GM23338 (cell line): Measurements from ENCODE around the gene DIRAS3. TPM values are rescaled to one million over a fixed set of nuclear protein-coding genes. Genes with fewer than 3 reads are reported as not detected.

ENCODE experiments used
- ATAC-seq: fragments of 200-7000 bp; cut with Tn5 transposase; 3 replicates; pipeline ENCODE4 v1.9.1; 2020
- DNase-seq: peaks from one replicate; pipeline ENCODE4 v3.0.0-alpha.2; 2015; ENCODE audit warnings: low spot score
- H2AFZ ChIP-seq: fragments of 200-600 bp; sonication (generic); 2 replicates; pipeline ENCODE4 v1.8.0; 2016; ENCODE audit warnings: antibody characterized with exemption, mild to moderate bottlenecking, moderate library complexity
- H3F3A ChIP-seq: fragments of 200-600 bp; sonication (generic); replicated peaks from 2 replicates; pipeline ENCODE4 v1.8.0; 2017; ENCODE audit warnings: antibody characterized with exemption, mixed run types, low read depth
- H3K27ac ChIP-seq: fragments of 200-600 bp; sonication (generic); 2 replicates; pipeline ENCODE4 v1.6.1; 2016; ENCODE audit warnings: low read depth
- H3K27me3 ChIP-seq: fragments of 200-600 bp; sonication (generic); 2 replicates; pipeline ENCODE4 v1.8.0; 2016; ENCODE audit warnings: mild to moderate bottlenecking, mixed run types, moderate library complexity; ENCODE audit not compliant: insufficient read depth
- H3K36me3 ChIP-seq: fragments of 200-600 bp; sonication (generic); 2 replicates; pipeline ENCODE4 v1.8.0; 2016; ENCODE audit warnings: mild to moderate bottlenecking; ENCODE audit not compliant: insufficient read depth
- H3K4me1 ChIP-seq: fragments of 200-600 bp; sonication (generic); 2 replicates; pipeline ENCODE4 v1.8.0; 2016; ENCODE audit warnings: mild to moderate bottlenecking, moderate library complexity; ENCODE audit not compliant: insufficient read depth
- H3K4me2 ChIP-seq: fragments of 200-600 bp; sonication (generic); 2 replicates; pipeline ENCODE4 v1.7.1; 2017; ENCODE audit warnings: mixed run types
- H3K4me3 ChIP-seq: fragments of 200-600 bp; sonication (generic); 2 replicates; pipeline ENCODE4 v1.6.1; 2016; ENCODE audit warnings: mixed run types
- H3K79me2 ChIP-seq: fragments of 200-600 bp; sonication (generic); replicated peaks from 2 replicates; pipeline ENCODE4 v1.8.0; 2017; ENCODE audit warnings: mild to moderate bottlenecking; ENCODE audit not compliant: insufficient read depth
- H3K9me2 ChIP-seq: fragments of 200-600 bp; sonication (generic); 2 replicates; pipeline ENCODE4 v1.8.0; 2017; ENCODE audit not compliant: insufficient read depth
- H4K20me1 ChIP-seq: fragments of 200-600 bp; sonication (generic); replicated peaks from 2 replicates; pipeline ENCODE4 v1.8.0; 2017; ENCODE audit warnings: mild to moderate bottlenecking; ENCODE audit not compliant: insufficient read depth
- H3K27ac Mint-ChIP-seq: 2 replicates; pipeline ENCODE4 v1.8.0; 2020; ENCODE audit warnings: inconsistent platforms, mild to moderate bottlenecking, moderate library complexity, mixed read lengths
- H3K27me3 Mint-ChIP-seq: 3 replicates; pipeline ENCODE4 v1.8.0; 2022; ENCODE audit warnings: low read depth, mild to moderate bottlenecking, moderate library complexity, mixed read lengths, inconsistent platforms; ENCODE audit not compliant: insufficient read depth, poor library complexity
- H3K36me3 Mint-ChIP-seq: 3 replicates; pipeline ENCODE4 v1.8.0; 2021; ENCODE audit warnings: low read depth, mild to moderate bottlenecking, inconsistent platforms, moderate library complexity, mixed read lengths
- H3K4me1 Mint-ChIP-seq: 3 replicates; pipeline ENCODE4 v1.8.0; 2020; ENCODE audit warnings: mild to moderate bottlenecking, inconsistent platforms, mixed read lengths
- H3K4me3 Mint-ChIP-seq: 3 replicates; pipeline ENCODE4 v1.8.0; 2021; ENCODE audit warnings: moderate library complexity, mild to moderate bottlenecking, inconsistent platforms, mixed read lengths
- H3K9me3 Mint-ChIP-seq: 3 replicates; pipeline ENCODE4 v1.8.0; 2020; ENCODE audit warnings: moderate library complexity, mild to moderate bottlenecking, inconsistent platforms, mixed read lengths
- CREB1 ChIP-seq: fragments of 250-450 bp; sonication (Bioruptor Pico); IDR thresholded peaks from 2 replicates; pipeline ENCODE4 v1.5.0; 2020; ENCODE audit warnings: low read depth, mild to moderate bottlenecking, moderate library complexity
- EZH2 ChIP-seq: fragments of 200-600 bp; sonication (generic); IDR thresholded peaks from one replicate; pipeline ENCODE4 v1.8.0; 2017; ENCODE audit warnings: antibody characterized with exemption, mild to moderate bottlenecking, low read depth; ENCODE audit not compliant: unreplicated experiment
- EZH2phosphoT487 ChIP-seq: fragments of 200-600 bp; sonication (generic); IDR thresholded peaks from one replicate; pipeline ENCODE4 v1.8.1; 2018; ENCODE audit warnings: antibody characterized with exemption; ENCODE audit not compliant: unreplicated experiment
- JUNB ChIP-seq: IDR thresholded peaks from one replicate; pipeline ENCODE4 v1.6.1; 2016; ENCODE audit warnings: antibody characterized with exemption; ENCODE audit not compliant: unreplicated experiment
- NANOG ChIP-seq: IDR thresholded peaks from 2 replicates; pipeline ENCODE4 v1.6.1; 2016; ENCODE audit warnings: antibody characterized with exemption, borderline replicate concordance
- POLR2AphosphoS5 ChIP-seq: IDR thresholded peaks from 2 replicates; pipeline ENCODE4 v1.6.1; 2016; ENCODE audit warnings: antibody characterized with exemption, low read depth
- STAT1 ChIP-seq: IDR thresholded peaks from one replicate; pipeline ENCODE4 v1.6.1; 2016; ENCODE audit warnings: antibody characterized with exemption; ENCODE audit not compliant: unreplicated experiment
- ZNF114 ChIP-seq: fragments of 250-450 bp; sonication (Bioruptor Pico); IDR thresholded peaks from 2 replicates; pipeline ENCODE4 v1.5.0; 2020; ENCODE audit warnings: mild to moderate bottlenecking, moderate library complexity
- ZNF331 ChIP-seq: fragments of 250-450 bp; sonication (Bioruptor Pico); IDR thresholded peaks from 2 replicates; pipeline ENCODE4 v1.5.0; 2020; ENCODE audit warnings: low read depth, mild to moderate bottlenecking, moderate library complexity
- polyA plus RNA-seq: library from polyadenylated mRNA; unstranded; fragments of >200 nt; fragmentation: Nextera tagmentation; extraction: Ambion mirVana; gene quantifications from 2 replicates; pipeline ENCODE4 v1.2.1, GENCODE V29; 2016
- total RNA-seq: library from RNA; depleted of rRNA; stranded (reverse); fragments of >200 nt; shearing (Covaris generic); gene quantifications from 2 replicates; pipeline ENCODE4 v1.2.3, GENCODE V29; 2014
- TF ChIP-seq, protein P1 (sequence below): IDR thresholded peaks from one replicate; pipeline ENCODE4 v1.6.1; 2018; ENCODE audit warnings: antibody characterized with exemption; ENCODE audit not compliant: unreplicated experiment
- TF ChIP-seq, protein P2 (sequence below): IDR thresholded peaks from 2 replicates; pipeline ENCODE4 v1.6.1; 2016; ENCODE audit warnings: antibody characterized with exemption
- TF ChIP-seq, protein P3 (sequence below), 2 experiments: fragments of 200-600 bp in 1 of 2; sonication (generic) in 1 of 2; conservative IDR thresholded peaks; 2 replicates each; pipeline versions ENCODE4 v1.5.1 to v1.6.1; 2016 to 2017; ENCODE audit warnings: antibody characterized with exemption in 2 of 2, low read depth in 2 of 2, mild to moderate bottlenecking in 2 of 2, moderate library complexity in 1 of 2

The DIRAS3 gene
- total and polyA plus RNA-seq, 2 experiments from 2014 or later = 0.21 to 0.40 TPM

DNA sequence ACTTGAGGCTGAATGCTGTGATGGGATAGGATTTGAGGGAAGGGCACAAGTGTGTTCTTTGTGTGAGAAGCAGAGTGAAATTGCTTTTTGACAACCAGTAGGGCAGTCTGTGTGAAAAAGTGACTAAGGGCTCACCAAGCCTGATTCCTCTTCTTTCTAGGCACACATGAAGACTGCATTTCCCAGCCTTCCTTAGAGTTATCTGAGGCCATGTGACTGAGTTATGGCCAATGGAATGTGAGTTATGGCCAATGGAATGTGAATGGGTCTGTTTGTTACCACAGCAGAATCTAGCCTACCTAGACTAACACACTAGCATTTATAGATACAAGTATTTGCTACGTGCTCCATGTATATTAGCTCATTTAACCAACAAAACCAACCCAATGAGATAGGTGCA lies 35.3 kb upstream of the DIRAS3 start:
- no peaks in the 10 kb centered on the region for H3K4me1 Mint-ChIP-seq
- DNase-seq (no peak), ATAC-seq (no peak)
- Histone ChIP-seq H3K27ac (no peak overlapping the region), H3K4me3 (no peak overlapping the region), H3F3A (no peaks in the 10 kb centered on the region), H3K79me2 (no peaks in the 10 kb centered on the region), H3K9me2 (0 out of 2 replicates have a peak, but pooled peaks cover 7% of the 10 kb centered on the region), H4K20me1 (no peaks in the 10 kb centered on the region), H3K4me1 (no peaks in the 10 kb centered on the region), H3K4me2 (no peak overlapping the region), H3K27me3 (no peaks in the 10 kb centered on the region), H2AFZ (no peak overlapping the region), H3K36me3 (no peaks in the 10 kb centered on the region)
- no peaks in the 10 kb centered on the region for H3K9me3 Mint-ChIP-seq
- H3K27ac Mint-ChIP-seq = no peak overlapping the region
- TF ChIP-seq, protein P1, sequence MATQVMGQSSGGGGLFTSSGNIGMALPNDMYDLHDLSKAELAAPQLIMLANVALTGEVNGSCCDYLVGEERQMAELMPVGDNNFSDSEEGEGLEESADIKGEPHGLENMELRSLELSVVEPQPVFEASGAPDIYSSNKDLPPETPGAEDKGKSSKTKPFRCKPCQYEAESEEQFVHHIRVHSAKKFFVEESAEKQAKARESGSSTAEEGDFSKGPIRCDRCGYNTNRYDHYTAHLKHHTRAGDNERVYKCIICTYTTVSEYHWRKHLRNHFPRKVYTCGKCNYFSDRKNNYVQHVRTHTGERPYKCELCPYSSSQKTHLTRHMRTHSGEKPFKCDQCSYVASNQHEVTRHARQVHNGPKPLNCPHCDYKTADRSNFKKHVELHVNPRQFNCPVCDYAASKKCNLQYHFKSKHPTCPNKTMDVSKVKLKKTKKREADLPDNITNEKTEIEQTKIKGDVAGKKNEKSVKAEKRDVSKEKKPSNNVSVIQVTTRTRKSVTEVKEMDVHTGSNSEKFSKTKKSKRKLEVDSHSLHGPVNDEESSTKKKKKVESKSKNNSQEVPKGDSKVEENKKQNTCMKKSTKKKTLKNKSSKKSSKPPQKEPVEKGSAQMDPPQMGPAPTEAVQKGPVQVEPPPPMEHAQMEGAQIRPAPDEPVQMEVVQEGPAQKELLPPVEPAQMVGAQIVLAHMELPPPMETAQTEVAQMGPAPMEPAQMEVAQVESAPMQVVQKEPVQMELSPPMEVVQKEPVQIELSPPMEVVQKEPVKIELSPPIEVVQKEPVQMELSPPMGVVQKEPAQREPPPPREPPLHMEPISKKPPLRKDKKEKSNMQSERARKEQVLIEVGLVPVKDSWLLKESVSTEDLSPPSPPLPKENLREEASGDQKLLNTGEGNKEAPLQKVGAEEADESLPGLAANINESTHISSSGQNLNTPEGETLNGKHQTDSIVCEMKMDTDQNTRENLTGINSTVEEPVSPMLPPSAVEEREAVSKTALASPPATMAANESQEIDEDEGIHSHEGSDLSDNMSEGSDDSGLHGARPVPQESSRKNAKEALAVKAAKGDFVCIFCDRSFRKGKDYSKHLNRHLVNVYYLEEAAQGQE = no peak
- no peak for TF ChIP-seq EZH2phosphoT487
- no peak for TF ChIP-seq CREB1
- no peak for TF ChIP-seq EZH2
- no peak for TF ChIP-seq JUNB
- TF ChIP-seq POLR2AphosphoS5 = no peak
- TF ChIP-seq, protein P2, sequence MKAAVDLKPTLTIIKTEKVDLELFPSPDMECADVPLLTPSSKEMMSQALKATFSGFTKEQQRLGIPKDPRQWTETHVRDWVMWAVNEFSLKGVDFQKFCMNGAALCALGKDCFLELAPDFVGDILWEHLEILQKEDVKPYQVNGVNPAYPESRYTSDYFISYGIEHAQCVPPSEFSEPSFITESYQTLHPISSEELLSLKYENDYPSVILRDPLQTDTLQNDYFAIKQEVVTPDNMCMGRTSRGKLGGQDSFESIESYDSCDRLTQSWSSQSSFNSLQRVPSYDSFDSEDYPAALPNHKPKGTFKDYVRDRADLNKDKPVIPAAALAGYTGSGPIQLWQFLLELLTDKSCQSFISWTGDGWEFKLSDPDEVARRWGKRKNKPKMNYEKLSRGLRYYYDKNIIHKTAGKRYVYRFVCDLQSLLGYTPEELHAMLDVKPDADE = no peak
- no peak overlapping the region for H3K4me3 Mint-ChIP-seq
- no peaks in the 10 kb centered on the region for H3K27me3 Mint-ChIP-seq
- H3K36me3 Mint-ChIP-seq = no peaks in the 10 kb centered on the region

DNA sequence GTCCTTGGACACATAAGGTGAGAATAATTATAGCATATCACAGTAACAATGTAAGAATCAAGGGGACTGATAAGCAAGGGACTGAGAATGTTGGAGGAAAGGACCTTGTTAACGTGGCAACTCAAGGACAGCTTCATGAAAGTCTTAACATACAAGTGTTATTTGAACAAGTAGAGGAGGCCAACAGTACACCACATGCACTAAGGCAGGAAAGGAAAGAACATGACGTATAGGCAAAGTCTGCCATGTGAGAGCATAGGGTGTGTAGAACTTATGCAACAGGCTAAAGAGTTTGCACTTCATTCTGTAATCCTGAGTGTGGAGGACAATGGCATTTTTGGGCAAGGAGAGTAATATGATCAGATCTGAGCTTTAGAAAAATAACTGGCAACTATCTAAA lies 33.3 kb upstream of the DIRAS3 start:
- Histone ChIP-seq H3K4me2 (no peak overlapping the region), H3K27me3 (no peaks in the 10 kb centered on the region), H3K79me2 (no peaks in the 10 kb centered on the region), H3K27ac (no peak overlapping the region), H3F3A (no peaks in the 10 kb centered on the region), H3K36me3 (no peaks in the 10 kb centered on the region), H3K4me1 (no peaks in the 10 kb centered on the region), H3K9me2 (0 out of 2 replicates have a peak, but pooled peaks cover 7% of the 10 kb centered on the region), H3K4me3 (no peak overlapping the region), H4K20me1 (no peaks in the 10 kb centered on the region), H2AFZ (no peak overlapping the region)
- no peaks in the 10 kb centered on the region; the same call in 2 of the 3 replicates for H3K36me3 Mint-ChIP-seq
- no peak overlapping the region for H3K27ac Mint-ChIP-seq
- H3K4me3 Mint-ChIP-seq = no peak overlapping the region
- ATAC-seq = no peak
- H3K9me3 Mint-ChIP-seq = no peaks in the 10 kb centered on the region
- no peaks in the 10 kb centered on the region for H3K27me3 Mint-ChIP-seq
- peaks cover 4% of the 10 kb centered on the region for H3K4me1 Mint-ChIP-seq
- DNase-seq = no peak
- no peak for TF ChIP-seq ZNF331 (CRISPR knock-in tag)
- no peak for TF ChIP-seq EZH2phosphoT487
- TF ChIP-seq STAT1 = no peak
- no peak for TF ChIP-seq JUNB
- TF ChIP-seq, protein P2 = no peak
- no peak for TF ChIP-seq POLR2AphosphoS5
- TF ChIP-seq, protein P1 = no peak
- no peak for TF ChIP-seq EZH2
- TF ChIP-seq, protein P3, sequence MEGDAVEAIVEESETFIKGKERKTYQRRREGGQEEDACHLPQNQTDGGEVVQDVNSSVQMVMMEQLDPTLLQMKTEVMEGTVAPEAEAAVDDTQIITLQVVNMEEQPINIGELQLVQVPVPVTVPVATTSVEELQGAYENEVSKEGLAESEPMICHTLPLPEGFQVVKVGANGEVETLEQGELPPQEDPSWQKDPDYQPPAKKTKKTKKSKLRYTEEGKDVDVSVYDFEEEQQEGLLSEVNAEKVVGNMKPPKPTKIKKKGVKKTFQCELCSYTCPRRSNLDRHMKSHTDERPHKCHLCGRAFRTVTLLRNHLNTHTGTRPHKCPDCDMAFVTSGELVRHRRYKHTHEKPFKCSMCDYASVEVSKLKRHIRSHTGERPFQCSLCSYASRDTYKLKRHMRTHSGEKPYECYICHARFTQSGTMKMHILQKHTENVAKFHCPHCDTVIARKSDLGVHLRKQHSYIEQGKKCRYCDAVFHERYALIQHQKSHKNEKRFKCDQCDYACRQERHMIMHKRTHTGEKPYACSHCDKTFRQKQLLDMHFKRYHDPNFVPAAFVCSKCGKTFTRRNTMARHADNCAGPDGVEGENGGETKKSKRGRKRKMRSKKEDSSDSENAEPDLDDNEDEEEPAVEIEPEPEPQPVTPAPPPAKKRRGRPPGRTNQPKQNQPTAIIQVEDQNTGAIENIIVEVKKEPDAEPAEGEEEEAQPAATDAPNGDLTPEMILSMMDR (conservative IDR thresholded peaks at IDR 0.05; ENCODE audit: low read depth in 2 of 2) = no peak
- no peak for TF ChIP-seq ZNF114 (CRISPR knock-in tag)
- no peak for TF ChIP-seq NANOG
